NCI-H1092 treated with DMSO at 0.1 percent for 48 hours (cell line): ENCODE data around the gene GTF2F1.
"Not testable (repeated sequence)": the region's sequence is repeated elsewhere in the genome, so short reads cannot be mapped to it uniquely, and the experiment has no call there.

ENCODE experiments used
- DNase-seq: peaks from one replicate; lab custom pipeline; 2025; lab: John Stamatoyannopoulos, UW

Gene GTF2F1

DNA sequence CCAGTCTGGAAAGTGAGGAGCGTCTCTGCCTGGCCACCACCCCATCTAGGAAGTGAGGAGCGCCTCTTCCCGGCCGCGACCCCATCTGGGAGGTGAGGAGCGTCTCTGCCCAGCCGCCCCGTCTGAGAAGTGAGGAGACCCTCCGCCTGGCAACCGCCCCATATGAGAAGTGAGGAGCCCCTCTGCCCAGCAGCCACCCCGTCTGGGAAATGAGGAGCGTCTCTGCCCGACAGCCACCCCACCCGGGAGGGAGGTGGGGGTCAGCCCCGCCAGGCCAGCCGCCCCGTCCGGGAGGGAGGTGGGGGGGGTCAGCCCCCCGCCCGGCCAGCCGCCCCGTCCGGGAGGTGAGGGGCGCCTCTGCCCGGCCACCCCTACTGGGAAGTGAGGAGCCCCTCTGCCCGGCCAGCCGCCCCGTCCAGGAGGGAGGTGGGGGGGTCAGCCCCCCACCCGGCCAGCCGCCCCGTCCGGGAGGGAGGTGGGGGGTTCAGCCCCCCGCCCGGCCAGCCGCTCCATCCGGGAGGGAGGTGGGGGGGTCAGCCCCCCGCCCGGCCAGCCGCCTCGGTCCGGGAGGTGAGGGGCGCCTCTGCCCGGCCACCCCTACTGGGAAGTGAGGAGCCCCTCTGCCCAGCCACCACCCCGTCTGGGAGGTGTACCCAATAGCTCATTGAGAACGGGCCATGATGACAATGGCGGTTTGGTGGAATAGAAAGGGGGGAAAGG lies 37.5 kb downstream of the GTF2F1 start:
- not testable (repeated sequence) for DNase-seq

DNA sequence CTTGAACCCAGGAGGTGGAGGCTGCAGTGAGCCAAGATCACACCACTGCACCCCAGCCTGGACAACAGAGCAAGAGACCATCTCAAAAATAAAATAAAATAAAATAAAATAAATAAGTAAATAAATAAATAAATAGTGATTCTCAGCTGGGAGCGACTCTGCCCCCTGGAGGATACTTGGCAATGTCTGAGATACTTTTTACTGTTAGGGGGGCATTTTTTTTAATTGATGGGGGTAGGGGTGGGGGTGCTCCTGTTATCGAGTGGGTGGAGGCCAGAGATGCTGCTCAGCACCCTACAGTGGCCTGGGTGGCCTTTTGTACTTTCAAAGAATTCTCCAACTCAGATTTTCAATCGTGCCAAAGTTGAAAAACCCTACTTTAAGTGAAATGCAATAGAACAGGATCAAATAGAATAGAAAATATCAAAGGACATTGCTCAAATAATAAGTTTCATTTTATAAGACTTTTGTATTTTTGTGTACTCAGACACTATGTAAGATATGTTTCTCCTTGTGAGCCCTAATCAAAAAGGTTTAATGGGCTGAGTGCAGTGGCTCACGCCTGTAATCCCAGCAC lies 38.8 kb downstream of the GTF2F1 start:
- DNase-seq, result no peak

- DNase-seq, result no peak
Measured at GRCh38 chr19:6352381-6353165, 40.4 kb downstream of the GTF2F1 start.

- no peak for DNase-seq
Measured at GRCh38 chr19:6350688-6351087, 42.3 kb downstream of the GTF2F1 start.

DNA sequence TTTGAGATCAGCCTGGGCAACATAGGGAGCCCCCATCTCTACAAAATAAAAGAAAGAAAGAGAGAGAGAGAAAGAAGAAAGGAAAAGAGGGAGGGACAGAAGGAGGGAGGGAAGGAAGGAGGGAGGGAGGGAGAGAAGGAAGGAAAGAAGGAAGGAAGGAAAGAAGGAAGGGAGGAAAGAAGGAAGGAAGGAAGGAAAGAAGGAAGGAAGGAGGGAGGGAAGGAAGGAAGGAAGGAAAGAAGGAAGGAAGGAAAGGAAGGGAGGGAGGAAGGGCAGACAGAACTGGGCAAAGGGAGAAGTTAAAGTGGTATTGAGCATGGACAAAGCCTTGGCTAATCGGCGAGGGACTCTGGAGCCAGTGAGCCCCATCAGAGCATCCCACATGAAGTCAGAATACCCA lies 43.7 kb downstream of the GTF2F1 start:
- not testable (repeated sequence) for DNase-seq

GRCh38 chr19:6343462-6343861 lies 49.5 kb downstream of the GTF2F1 start:
- DNase-seq, result no peak

GRCh38 chr19:6340493-6341201 lies 52.3 kb downstream of the GTF2F1 start:
- peak; percentile 3 for DNase-seq

- no peak for DNase-seq
Measured at GRCh38 chr19:6334490-6335285, 58.3 kb downstream of the GTF2F1 start.

DNA sequence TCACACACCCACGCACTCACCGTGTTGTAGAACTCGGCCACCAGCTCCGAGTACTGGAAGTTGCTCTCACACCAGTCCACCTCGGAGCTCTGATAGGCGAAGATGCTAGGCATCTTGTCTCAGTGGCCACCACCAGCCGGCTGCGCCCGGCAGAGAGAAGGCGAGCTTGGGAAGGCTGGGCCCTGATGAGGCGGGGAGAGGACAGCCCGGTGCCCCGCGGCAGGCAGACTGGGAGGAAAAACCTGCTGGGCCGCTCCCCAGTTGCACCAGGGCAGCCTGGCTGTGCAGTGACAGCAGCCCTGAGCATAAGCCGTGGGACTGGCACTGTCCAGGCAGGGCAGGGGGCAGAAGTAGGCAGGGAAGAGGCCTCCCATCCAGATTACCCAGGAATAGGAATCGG lies 59.5 kb downstream of the GTF2F1 start, which contains the start of gene ACER1:
TSS of gene ACER1 (minus strand) at position 174 of the 400 bp plus-strand sequence. CDS start at position 113, 61 bp downstream.
- no peak for DNase-seq
